ENCODE measurements around the gene TNNC2. TPM values are rescaled to one million over a fixed set of nuclear protein-coding genes. Genes with fewer than 3 reads are reported as not detected.

The TNNC2 gene
- total and polyA plus RNA-seq, 2 donors (not counting 3 experiments of a cell fraction or from before 2014, with no cell fraction given), result 0.26 TPM; not detected in 1

- peaks cover 32% of the 10 kb centered on the region for H3K4me1 ChIP-seq (ENCODE audit: control insufficient read depth, extremely low read depth, insufficient read depth, low read length)
- H3K27me3 ChIP-seq (ENCODE audit: control insufficient read depth in 2 of 2, insufficient read depth in 2 of 2, low read length in 2 of 2), result no peaks in the 10 kb centered on the region
- H3K27ac ChIP-seq (ENCODE audit: insufficient read depth, low read depth, low read length), result no peak overlapping the region
- no peaks in the 10 kb centered on the region for H3K36me3 ChIP-seq (ENCODE audit: control insufficient read depth in 2 of 2, extremely low read depth in 1 of 2, insufficient read depth in 2 of 2, low read length in 2 of 2)
- H3K9me3 ChIP-seq (replicated peaks; ENCODE audit: control insufficient read depth, insufficient read depth, low read length), result no peaks in the 10 kb centered on the region
- H2AFZ ChIP-seq (ENCODE audit: low read depth, low read length), result no peak overlapping the region
- H3K4me3 ChIP-seq (replicated peaks in 1 of 3; ENCODE audit: insufficient read depth in 1 of 3, low read depth in 1 of 3, low read length in 3 of 3), result no peak overlapping the region
- H3K9ac ChIP-seq (replicated peaks; ENCODE audit: extremely low read depth, insufficient read depth, low read length), result no peak overlapping the region
- ChIA-PET CTCF (interaction anchor here (1.9 to 2.4 kb wide), 2 partner anchors 12 to 16 kb away, joined by 7 to 14 read pairs; no protein-coding TSS in a partner anchor), POLR2A (no interaction called here)
- no TSS peak for BruUV-seq (replicated peaks)
- TF ChIP-seq JUN (IDR thresholded peaks at IDR 0.05; ENCODE audit: borderline replicate concordance, insufficient read depth, insufficient read length, low read depth), result no peak
- TF ChIP-seq FOS (IDR thresholded peaks at IDR 0.05; ENCODE audit: borderline replicate concordance, insufficient read depth, low read length), result peak; percentile 38
- no peaks in the 10 kb centered on the region for H4K20me1 ChIP-seq (replicated peaks; ENCODE audit: control insufficient read depth, extremely low read depth, insufficient read depth, low read length)
- no peaks in the 10 kb centered on the region for H3K79me2 ChIP-seq (ENCODE audit: control insufficient read depth, insufficient read depth, low read length)
- no peak overlapping the region for H3K4me2 ChIP-seq (ENCODE audit: insufficient read depth, low read length)
- H3K9me1 ChIP-seq (replicated peaks; ENCODE audit: control insufficient read depth, extremely low read depth, insufficient read depth, low read length), result no peaks in the 10 kb centered on the region
- no peak for FAIRE-seq
- intact Hi-C loops (cut with micrococcal nuclease), result no loop called here
- dilution Hi-C loops (cut with MboI; ENCODE audit: extremely low pct_ligation_motif_present, low sequenced_read_pairs), result no loop called here
- DNase-seq (ENCODE audit: low read depth, low spot score), result no peak
Measured at GRCh38 chr20:45782890-45783289, 44.2 kb downstream of the TNNC2 start.

- H3K4me2 ChIP-seq (ENCODE audit: insufficient read depth, low read length), result no peak overlapping the region
- no peaks in the 10 kb centered on the region for H3K36me3 ChIP-seq (ENCODE audit: control insufficient read depth in 2 of 2, extremely low read depth in 1 of 2, insufficient read depth in 2 of 2, low read length in 2 of 2)
- no peak overlapping the region for H3K9ac ChIP-seq (replicated peaks; ENCODE audit: extremely low read depth, insufficient read depth, low read length)
- CTCF ChIA-PET, result interaction anchor here (1.0 kb wide), 1 partner anchor 491 kb away, joined by 3 read pairs; no protein-coding TSS in a partner anchor
- H2AFZ ChIP-seq (ENCODE audit: low read depth, low read length), result no peak overlapping the region
- DNase-seq (ENCODE audit: low read depth, low spot score) (peak; percentile 54), FAIRE-seq (peak; percentile 79)
- H3K9me1 ChIP-seq (replicated peaks; ENCODE audit: control insufficient read depth, extremely low read depth, insufficient read depth, low read length), result no peaks in the 10 kb centered on the region
- H4K20me1 ChIP-seq (replicated peaks; ENCODE audit: control insufficient read depth, extremely low read depth, insufficient read depth, low read length), result no peaks in the 10 kb centered on the region
- no TSS peak for BruUV-seq (replicated peaks)
- intact Hi-C loops (cut with micrococcal nuclease) (no loop called here), dilution Hi-C loops (cut with MboI; ENCODE audit: extremely low pct_ligation_motif_present, low sequenced_read_pairs) (no loop called here)
- no peaks in the 10 kb centered on the region for H3K9me3 ChIP-seq (replicated peaks; ENCODE audit: control insufficient read depth, insufficient read depth, low read length)
- H3K4me1 ChIP-seq (ENCODE audit: control insufficient read depth, extremely low read depth, insufficient read depth, low read length), result peaks cover 32% of the 10 kb centered on the region
- no peak overlapping the region for H3K4me3 ChIP-seq (replicated peaks in 1 of 3; ENCODE audit: insufficient read depth in 1 of 3, low read depth in 1 of 3, low read length in 3 of 3)
- POLR2A ChIA-PET, result no interaction called here
- H3K27me3 ChIP-seq (ENCODE audit: control insufficient read depth in 2 of 2, insufficient read depth in 2 of 2, low read length in 2 of 2), result no peaks in the 10 kb centered on the region
- H3K27ac ChIP-seq (ENCODE audit: insufficient read depth, low read depth, low read length), result no peak overlapping the region
- no peaks in the 10 kb centered on the region for H3K79me2 ChIP-seq (ENCODE audit: control insufficient read depth, insufficient read depth, low read length)
- peak; percentile 49 for TF ChIP-seq GATA2 (IDR thresholded peaks at IDR 0.05; ENCODE audit: insufficient read depth, insufficient read length, low read depth, low read length)
- TF ChIP-seq CTCF (IDR thresholded peaks at IDR 0.05; ENCODE audit: extremely low read depth in 1 of 2, insufficient read depth in 1 of 2, low read depth in 1 of 2, low read length in 2 of 2), result no peak
- TF ChIP-seq FOS (IDR thresholded peaks at IDR 0.05; ENCODE audit: borderline replicate concordance, insufficient read depth, low read length), result peak; percentile 85
Measured at GRCh38 chr20:45781391-45781931, 45.7 kb downstream of the TNNC2 start.

Data from endothelial cell of umbilical vein (primary cell).